Heart left ventricle (tissue), 13 donors: ENCODE results near the gene MGST1.

Source experiments
- POLR2A ChIP-seq, 2 donors: fragments of 450-650 bp; IDR thresholded peaks; one replicate each; pipeline ENCODE4 v1.6.1; 2017; ENCODE audit warnings: antibody characterized with exemption in 2 of 2, mild to moderate bottlenecking in 2 of 2, moderate library complexity in 2 of 2
- TF ChIP-seq, protein P1 (sequence below), 12 donors: fragments of 200-600 bp; sonication (generic) in 4 of 12; IDR thresholded peaks; one replicate each; pipeline versions ENCODE4 v1.5.0 to v1.8.0; 2018 to 2022; ENCODE audit warnings: antibody characterized with exemption in 12 of 12, mild to moderate bottlenecking in 5 of 12
- donor health status: ischemic (EF 13 %, LVEDD 7.1; RV severe dilation, severe dysfunction).
- donor health status: DM: no; HTN: yes; CAD: no.
- donor health status: DM: no; HTN: no; CAD: no.
- donor health status: ischemic (EF 25% LVEDD 6.9; RV normal size, moderate dysfunction).
- donor health status: ischemic (EF 25% LVEDD 5.7; RV mildly dilated, moderate dysfunction).
- donor health status: ischemic (EF 35%, LVEDD 5.7; RV mildly dilated, moderate dysfunction).
- donor health status: nonischemic (EF 11% LVEDD 7.7; RV severe dilation, severe dysfunction).
- donor health status: DM: yes; HTN: yes; CAD: no.
- donor health status: PGD.
- donor health status: ischemic (EF 29% LVEDD 5.4; RV normal size, mild dysfunction).
- donor health status: nonischemic (EF 23%, LVEDD 6.1; RV moderate dilation, normal function).

DNA sequence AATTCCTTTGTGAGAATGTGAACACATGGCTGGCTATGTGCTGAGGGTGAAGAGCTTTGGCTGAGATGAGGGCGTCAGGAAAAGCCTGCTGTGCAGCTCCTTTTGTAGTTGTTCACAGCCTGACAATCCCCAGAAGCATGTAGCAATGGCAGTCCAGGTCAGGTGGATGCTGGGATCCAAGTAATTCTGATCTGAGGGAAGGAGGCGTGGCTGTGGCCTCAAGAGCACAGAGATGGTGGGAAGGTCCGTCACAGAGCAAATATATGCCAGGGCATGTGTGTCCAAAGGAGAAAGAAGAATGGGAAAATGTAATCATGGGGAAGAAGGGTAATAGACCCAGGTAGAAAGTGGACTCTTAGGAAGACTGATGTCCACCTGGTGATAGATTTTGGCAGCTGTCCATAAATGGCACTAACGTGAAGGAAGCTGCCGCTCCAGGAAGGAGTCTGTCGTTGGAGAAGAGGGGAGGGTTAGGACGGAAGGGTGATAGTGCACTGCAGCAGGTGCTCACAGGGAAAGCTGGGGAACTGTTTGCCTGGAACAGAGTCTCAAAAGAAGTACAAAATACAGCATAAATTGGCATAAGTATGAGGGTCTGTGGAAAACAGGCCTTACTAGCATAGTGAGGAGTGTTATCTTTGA, 13.8 kb downstream of the MGST1 start:
- TF ChIP-seq, protein P1, sequence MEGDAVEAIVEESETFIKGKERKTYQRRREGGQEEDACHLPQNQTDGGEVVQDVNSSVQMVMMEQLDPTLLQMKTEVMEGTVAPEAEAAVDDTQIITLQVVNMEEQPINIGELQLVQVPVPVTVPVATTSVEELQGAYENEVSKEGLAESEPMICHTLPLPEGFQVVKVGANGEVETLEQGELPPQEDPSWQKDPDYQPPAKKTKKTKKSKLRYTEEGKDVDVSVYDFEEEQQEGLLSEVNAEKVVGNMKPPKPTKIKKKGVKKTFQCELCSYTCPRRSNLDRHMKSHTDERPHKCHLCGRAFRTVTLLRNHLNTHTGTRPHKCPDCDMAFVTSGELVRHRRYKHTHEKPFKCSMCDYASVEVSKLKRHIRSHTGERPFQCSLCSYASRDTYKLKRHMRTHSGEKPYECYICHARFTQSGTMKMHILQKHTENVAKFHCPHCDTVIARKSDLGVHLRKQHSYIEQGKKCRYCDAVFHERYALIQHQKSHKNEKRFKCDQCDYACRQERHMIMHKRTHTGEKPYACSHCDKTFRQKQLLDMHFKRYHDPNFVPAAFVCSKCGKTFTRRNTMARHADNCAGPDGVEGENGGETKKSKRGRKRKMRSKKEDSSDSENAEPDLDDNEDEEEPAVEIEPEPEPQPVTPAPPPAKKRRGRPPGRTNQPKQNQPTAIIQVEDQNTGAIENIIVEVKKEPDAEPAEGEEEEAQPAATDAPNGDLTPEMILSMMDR (IDR thresholded peaks at IDR 0.05), result no peak
- TF ChIP-seq POLR2A (IDR thresholded peaks at IDR 0.05), result no peak
